ENCODE results near the gene KIAA0232. TPM values are rescaled to one million over a fixed set of nuclear protein-coding genes. Genes with fewer than 3 reads are reported as not detected.

KIAA0232 gene
- total and polyA plus RNA-seq, 4 donors, result 8.9 to 34.4 (median 18.5) TPM

DNA sequence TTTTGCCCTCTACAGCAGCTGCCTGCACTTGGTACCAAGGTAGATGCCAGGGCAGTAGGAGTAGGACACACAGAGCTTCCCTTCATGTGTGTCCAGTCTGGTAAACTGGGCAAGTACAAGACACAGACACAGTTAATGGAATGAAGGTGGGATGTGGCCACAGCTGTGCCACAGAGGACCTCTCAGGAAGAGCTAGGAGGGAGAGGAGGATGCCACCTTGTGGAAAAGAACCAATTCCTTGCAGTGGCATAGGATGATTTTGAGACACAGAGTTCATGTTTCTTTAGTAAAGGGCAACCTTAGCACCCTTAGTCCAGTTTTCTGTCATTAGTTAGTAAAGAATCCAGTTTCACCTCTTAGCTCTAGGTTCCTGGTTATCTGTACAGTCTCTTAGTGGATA lies 90.8 kb downstream of the KIAA0232 start:
- Histone ChIP-seq H3K27me3 (ENCODE audit: control insufficient read depth in 4 of 4, insufficient read depth in 4 of 4, low read length in 3 of 4) (no peaks in the 10 kb centered on the region), H3K36me3 (ENCODE audit: control insufficient read depth in 4 of 4, insufficient read depth in 3 of 4, low read depth in 1 of 4, low read length in 3 of 4) (peaks cover 6 to 50% (median 29%) of the 10 kb centered on the region in 4 donors), H3K27ac (ENCODE audit: low read depth in 1 of 2, low read length in 2 of 2) (no peak overlapping the region), H3K4me3 (ENCODE audit: low read depth in 1 of 3, low read length in 3 of 3) (no peak overlapping the region), H3K9ac (ENCODE audit: low read depth in 1 of 2, low read length in 2 of 2) (no peak overlapping the region), H3K9me3 (ENCODE audit: control insufficient read depth in 4 of 4, low read length in 3 of 4) (no peaks in the 10 kb centered on the region), H3K4me1 (ENCODE audit: control insufficient read depth in 4 of 4, insufficient read depth in 4 of 4, low read length in 3 of 4) (peaks cover 0 to 4% (median 0%) of the 10 kb centered on the region in 4 donors)
- no peak for DNase-seq (ENCODE audit: low spot score)
- TF ChIP-seq MAX (IDR thresholded peaks at IDR 0.05), result no peak
- TF ChIP-seq NR2F2 (IDR thresholded peaks at IDR 0.05), result no peak
- no peak for TF ChIP-seq CTCF (IDR thresholded peaks at IDR 0.05; ENCODE audit: low read depth, low read length, missing input control)
- TF ChIP-seq SP1 (IDR thresholded peaks at IDR 0.05), result no peak
- TF ChIP-seq GABPA (IDR thresholded peaks at IDR 0.05 in 1 of 2, conservative IDR thresholded peaks at IDR 0.05 in 1 of 2), result no peak
- TF ChIP-seq ATF3 (IDR thresholded peaks at IDR 0.05), result no peak
- TF ChIP-seq FOXA2 (IDR thresholded peaks at IDR 0.05), result no peak
- no peak for TF ChIP-seq ZBTB33 (IDR thresholded peaks at IDR 0.05)
- TF ChIP-seq HNF4A (conservative IDR thresholded peaks at IDR 0.05), result no peak
- no peak for TF ChIP-seq YY1 (IDR thresholded peaks at IDR 0.05)
- TF ChIP-seq FOXA1 (IDR thresholded peaks at IDR 0.05), result no peak
- no peak for TF ChIP-seq TAF1 (conservative IDR thresholded peaks at IDR 0.05)

GRCh38 chr4:6873792-6874461 lies 91.4 kb downstream of the KIAA0232 start:
- H3K9me3 ChIP-seq (ENCODE audit: control insufficient read depth in 4 of 4, low read length in 3 of 4), result no peaks in the 10 kb centered on the region
- H3K27ac ChIP-seq (ENCODE audit: low read depth in 1 of 2, low read length in 2 of 2), result no peak overlapping the region
- peak; percentile 80 for DNase-seq (ENCODE audit: low spot score)
- WGBS, result 48% methylated on average over 3 of the region's 3 CpGs
- H3K36me3 ChIP-seq (ENCODE audit: control insufficient read depth in 4 of 4, insufficient read depth in 3 of 4, low read depth in 1 of 4, low read length in 3 of 4), result peaks cover 10 to 56% (median 35%) of the 10 kb centered on the region in 4 donors
- peaks cover 0 to 4% (median 0%) of the 10 kb centered on the region in 4 donors for H3K4me1 ChIP-seq (ENCODE audit: control insufficient read depth in 4 of 4, insufficient read depth in 4 of 4, low read length in 3 of 4)
- TF ChIP-seq NR2F2 (IDR thresholded peaks at IDR 0.05), result no peak
- TF ChIP-seq CTCF (IDR thresholded peaks at IDR 0.05; ENCODE audit: low read depth, low read length, missing input control), result peak; percentile 76
- TF ChIP-seq HNF4G (IDR thresholded peaks at IDR 0.05), result no peak
- no peak for TF ChIP-seq ZBTB33 (IDR thresholded peaks at IDR 0.05)
- TF ChIP-seq RAD21 (IDR thresholded peaks at IDR 0.05), result peak; percentile 89 to 94
- no peak overlapping the region for H3K9ac ChIP-seq (ENCODE audit: low read depth in 1 of 2, low read length in 2 of 2)
- no peak overlapping the region for H3K4me3 ChIP-seq (ENCODE audit: low read depth in 1 of 3, low read length in 3 of 3)
- H3K27me3 ChIP-seq (ENCODE audit: control insufficient read depth in 4 of 4, insufficient read depth in 4 of 4, low read length in 3 of 4), result no peaks in the 10 kb centered on the region
